ENCODE data around the gene PIRT. TPM values are rescaled to one million over a fixed set of nuclear protein-coding genes. Genes with fewer than 3 reads are reported as not detected.

PIRT gene
- total RNA-seq, 1 donor from 2014 or later = not detected

GRCh38 chr17:10799407-10799806, 38.5 kb downstream of the PIRT start:
- TF ChIP-seq CTCF (IDR thresholded peaks at IDR 0.05; ENCODE audit: insufficient read depth, low read length, severe bottlenecking) = no peak
- H3K4me3 ChIP-seq (ENCODE audit: low read depth, low read length) = no peak overlapping the region
- no peak for FAIRE-seq
- H3K36me3 ChIP-seq (ENCODE audit: control insufficient read depth, insufficient read depth, low read length) = no peaks in the 10 kb centered on the region
- DNase-seq (ENCODE audit: low read depth) = no peak
- peaks cover 2% of the 10 kb centered on the region for H3K27me3 ChIP-seq (ENCODE audit: control insufficient read depth, insufficient read depth, low read length)

- no peak for FAIRE-seq
- DNase-seq (ENCODE audit: low read depth) = no peak
- H3K36me3 ChIP-seq (ENCODE audit: control insufficient read depth, insufficient read depth, low read length) = no peaks in the 10 kb centered on the region
- no peak overlapping the region for H3K4me3 ChIP-seq (ENCODE audit: low read depth, low read length)
- TF ChIP-seq CTCF (IDR thresholded peaks at IDR 0.05; ENCODE audit: insufficient read depth, low read length, severe bottlenecking) = no peak
- H3K27me3 ChIP-seq (ENCODE audit: control insufficient read depth, insufficient read depth, low read length) = peaks cover 2% of the 10 kb centered on the region
Observed at GRCh38 chr17:10798910-10799309, 39.0 kb downstream of the PIRT start.

DNA sequence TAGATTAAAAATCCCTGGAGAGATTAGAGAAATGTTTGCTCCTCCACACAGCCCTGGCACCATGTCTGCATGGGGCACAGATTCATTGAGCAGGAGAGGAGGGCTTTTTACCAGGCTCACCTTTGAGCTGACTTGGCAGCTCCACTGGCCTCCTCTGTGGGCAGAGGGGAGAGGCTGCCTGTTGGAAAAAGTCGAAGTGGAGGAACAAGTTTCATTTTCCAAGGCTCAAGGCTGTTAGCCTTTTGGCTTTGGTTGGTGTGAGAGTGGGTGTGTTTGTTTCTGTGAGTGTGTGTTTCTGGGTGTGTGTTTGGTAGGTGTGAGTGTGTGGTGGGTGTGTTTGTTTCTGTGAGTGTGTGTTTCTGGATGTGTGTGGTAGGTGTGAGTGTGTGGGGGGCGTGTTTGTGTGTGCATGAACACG, 39.5 kb downstream of the PIRT start:
- Histone ChIP-seq H3K36me3 (ENCODE audit: control insufficient read depth, insufficient read depth, low read length) (no peaks in the 10 kb centered on the region), H3K4me3 (ENCODE audit: low read depth, low read length) (no peak overlapping the region), H3K27me3 (ENCODE audit: control insufficient read depth, insufficient read depth, low read length) (peaks cover 2% of the 10 kb centered on the region)
- no peak for DNase-seq (ENCODE audit: low read depth)
- no peak for TF ChIP-seq CTCF (IDR thresholded peaks at IDR 0.05; ENCODE audit: insufficient read depth, low read length, severe bottlenecking)
- peak; percentile 18 for FAIRE-seq

DNA sequence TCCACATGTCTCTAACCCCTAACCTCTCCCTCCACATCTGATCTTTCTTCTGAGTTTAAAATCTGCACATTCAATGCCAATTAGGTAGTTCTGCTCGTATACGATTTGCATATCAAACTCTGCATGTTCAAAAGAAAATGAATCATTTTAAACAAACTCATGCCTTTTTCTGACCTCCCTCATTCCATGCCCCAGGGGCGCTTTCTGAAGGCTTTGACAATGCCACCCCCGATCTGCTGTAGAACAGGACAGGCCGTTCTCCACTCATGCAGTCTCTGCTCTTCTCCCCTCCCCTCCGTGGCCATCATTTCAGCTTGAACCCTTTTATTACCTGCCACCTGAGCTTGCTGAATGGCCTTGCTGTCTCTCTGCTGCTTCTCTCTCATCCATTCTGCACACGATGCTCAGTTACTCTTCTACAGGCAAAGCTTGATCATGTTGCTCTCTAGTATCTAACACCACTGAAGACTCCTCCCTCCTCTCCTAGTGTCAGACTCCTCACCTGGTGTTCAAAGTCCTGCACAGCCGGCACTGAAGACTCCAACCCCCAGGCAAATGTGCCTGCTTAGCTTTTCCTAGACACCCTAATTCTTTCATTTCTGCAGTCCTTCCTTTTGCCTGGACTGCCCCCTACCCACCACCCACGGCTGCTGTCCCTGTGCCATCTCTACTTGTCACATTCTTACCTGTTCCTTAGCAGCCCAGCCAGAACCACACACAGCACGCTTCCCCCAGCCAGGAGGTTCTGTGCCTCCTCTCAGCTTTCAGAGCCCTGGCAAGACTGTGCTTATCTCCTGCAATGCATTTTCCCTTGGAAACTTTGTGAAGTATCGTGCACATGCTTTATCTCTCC, 40.2 kb downstream of the PIRT start:
- FAIRE-seq (peak; percentile 7), DNase-seq (ENCODE audit: low read depth) (no peak)
- Histone ChIP-seq H3K36me3 (ENCODE audit: control insufficient read depth, insufficient read depth, low read length) (no peaks in the 10 kb centered on the region), H3K4me3 (ENCODE audit: low read depth, low read length) (no peak overlapping the region), H3K27me3 (ENCODE audit: control insufficient read depth, insufficient read depth, low read length) (peaks cover 2% of the 10 kb centered on the region)
- no peak for TF ChIP-seq CTCF (IDR thresholded peaks at IDR 0.05; ENCODE audit: insufficient read depth, low read length, severe bottlenecking)

DNA sequence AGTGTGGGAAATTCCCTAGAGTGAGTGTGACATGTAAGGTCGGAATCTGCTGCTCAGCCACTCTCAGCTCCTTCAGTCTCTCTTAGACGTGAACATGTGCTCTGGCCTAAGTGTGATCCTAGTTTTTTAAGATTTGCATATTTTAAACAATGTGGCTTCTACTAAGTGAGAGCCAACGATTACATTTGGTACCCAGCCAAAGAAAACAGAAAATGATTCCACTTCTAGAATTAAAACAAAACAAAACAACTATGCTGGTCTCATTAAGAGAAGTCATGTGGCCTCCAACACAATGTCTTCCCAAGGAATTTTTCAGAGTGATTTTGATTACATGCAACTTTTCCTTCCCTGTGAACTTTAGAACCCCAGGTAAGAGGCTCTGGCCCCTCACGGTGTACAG, 44.1 kb downstream of the PIRT start:
- FAIRE-seq (no peak), DNase-seq (ENCODE audit: low read depth) (no peak)
- Histone ChIP-seq H3K36me3 (ENCODE audit: control insufficient read depth, insufficient read depth, low read length) (no peaks in the 10 kb centered on the region), H3K27me3 (ENCODE audit: control insufficient read depth, insufficient read depth, low read length) (peaks cover 2% of the 10 kb centered on the region), H3K4me3 (ENCODE audit: low read depth, low read length) (no peak overlapping the region)
- no peak for TF ChIP-seq CTCF (IDR thresholded peaks at IDR 0.05; ENCODE audit: insufficient read depth, low read length, severe bottlenecking)

GRCh38 chr17:10793256-10793655, 44.6 kb downstream of the PIRT start:
- no peak for TF ChIP-seq CTCF (IDR thresholded peaks at IDR 0.05; ENCODE audit: insufficient read depth, low read length, severe bottlenecking)
- Histone ChIP-seq H3K27me3 (ENCODE audit: control insufficient read depth, insufficient read depth, low read length) (peaks cover 2% of the 10 kb centered on the region), H3K36me3 (ENCODE audit: control insufficient read depth, insufficient read depth, low read length) (no peaks in the 10 kb centered on the region), H3K4me3 (ENCODE audit: low read depth, low read length) (no peak overlapping the region)
- FAIRE-seq = no peak
- DNase-seq (ENCODE audit: low read depth) = no peak

All from bronchial epithelial cell (primary cell).